ENCODE data around the gene CELA3A.
"Not testable (repeated sequence)": the region's sequence is repeated elsewhere in the genome, so short reads cannot be mapped to it uniquely, and the experiment has no call there.

Gene CELA3A

GRCh38 chr1:21961799-21962198, 39.7 kb upstream of the CELA3A start:
- DNase-seq (ENCODE audit: low spot score) = no peak
- TF ChIP-seq CTCF (IDR thresholded peaks at IDR 0.05; ENCODE audit: extremely low read depth, missing control alignments) = no peak

- peak; percentile 80 for DNase-seq (ENCODE audit: low spot score)
- TF ChIP-seq CTCF (IDR thresholded peaks at IDR 0.05; ENCODE audit: extremely low read depth, missing control alignments) = peak; percentile 81
These were observed 37.8 kb upstream of the CELA3A start for GRCh38 chr1:21963477-21964217.

- no peak for DNase-seq (ENCODE audit: low spot score)
- TF ChIP-seq CTCF (IDR thresholded peaks at IDR 0.05; ENCODE audit: extremely low read depth, missing control alignments) = no peak
These were observed 35.0 kb upstream of the CELA3A start for GRCh38 chr1:21966247-21967000.

DNA sequence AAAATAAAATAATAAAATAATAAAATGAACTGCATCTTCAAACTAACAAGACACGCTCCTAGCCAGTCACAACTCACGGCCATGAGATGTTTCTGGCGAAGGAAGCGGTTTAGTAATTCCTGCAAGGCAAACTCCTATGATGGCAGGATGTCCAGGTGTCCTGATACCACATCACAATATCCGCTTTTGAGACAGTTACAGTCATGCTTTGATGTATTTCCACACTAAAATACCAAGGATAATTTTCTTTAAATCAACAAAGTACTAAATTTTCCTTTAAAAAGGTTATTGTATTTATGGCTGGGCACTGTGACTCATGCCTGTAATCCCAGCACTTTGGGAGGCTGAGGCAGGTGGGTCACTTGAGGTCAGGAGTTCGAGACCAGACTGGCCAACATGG, 34.2 kb upstream of the CELA3A start:
- DNase-seq (ENCODE audit: low spot score) = not testable (repeated sequence)

DNA sequence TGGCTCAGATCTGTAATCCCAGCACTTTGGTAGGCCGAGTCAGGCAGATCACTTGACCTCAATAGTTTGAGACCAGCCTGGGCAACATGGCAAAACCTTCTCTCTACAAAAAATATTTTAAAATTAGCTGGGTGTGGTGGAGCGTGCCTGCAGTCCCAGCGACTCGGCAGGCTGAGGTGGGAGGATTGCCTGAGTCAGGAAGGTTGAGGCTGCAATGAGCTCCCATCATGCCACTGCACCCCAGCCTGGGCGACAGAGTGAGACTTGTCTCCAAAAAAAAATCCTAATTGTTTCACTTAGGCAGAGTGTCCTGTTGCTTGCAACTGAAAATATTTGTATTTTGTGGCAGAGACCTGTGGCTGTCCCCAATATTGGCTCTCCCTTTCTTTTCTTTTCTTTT, 32.4 kb upstream of the CELA3A start:
- DNase-seq (ENCODE audit: low spot score) = not testable (repeated sequence)

DNA sequence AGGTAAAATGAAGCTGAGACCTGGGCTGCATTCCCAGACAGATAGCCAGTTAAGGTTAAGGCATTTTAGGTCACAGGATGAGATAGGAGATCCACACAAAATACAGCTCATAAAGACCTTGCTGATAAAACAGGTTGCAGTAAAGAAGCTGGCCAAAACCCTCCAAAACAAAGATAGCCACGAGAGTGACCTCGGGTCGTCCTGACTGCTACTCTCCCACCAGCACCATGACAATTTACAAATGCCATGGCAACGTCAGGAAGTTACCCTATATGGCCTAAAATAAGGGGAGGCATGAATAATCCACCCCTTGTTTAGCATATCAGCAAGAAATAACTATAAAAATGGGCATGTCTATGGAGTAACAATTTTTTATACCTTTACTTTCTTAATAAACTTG, 30.9 kb upstream of the CELA3A start:
- DNase-seq (ENCODE audit: low spot score) = not testable (repeated sequence)

DNA sequence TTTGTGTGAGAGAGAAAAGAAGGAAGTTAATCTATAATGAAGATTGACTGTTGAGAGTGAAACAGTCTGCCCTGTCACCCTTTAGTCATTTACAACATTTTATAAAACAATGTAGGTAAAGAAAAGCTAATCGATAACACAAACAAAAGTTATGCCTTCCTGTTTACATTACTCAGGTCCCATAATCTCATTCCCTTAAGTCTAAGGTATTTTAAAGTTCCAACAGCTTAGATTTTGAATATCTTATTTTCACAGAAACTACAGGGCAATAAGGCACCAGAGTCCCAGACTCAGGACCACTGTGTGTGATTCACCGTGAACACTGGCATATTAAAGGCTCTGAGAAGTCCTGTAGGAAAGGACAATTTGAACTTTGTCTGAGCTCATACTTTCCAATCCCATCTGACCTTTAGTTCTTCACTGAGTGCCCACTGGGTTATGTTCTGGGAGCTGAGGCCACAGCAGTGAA, 28.4 kb upstream of the CELA3A start:
- DNase-seq (ENCODE audit: low spot score) = not testable (repeated sequence)

GRCh38 chr1:21973948-21974347, 27.5 kb upstream of the CELA3A start:
- not testable (repeated sequence) for DNase-seq (ENCODE audit: low spot score)

- not testable (repeated sequence) for DNase-seq (ENCODE audit: low spot score)
These were observed 26.8 kb upstream of the CELA3A start for GRCh38 chr1:21974699-21975098.

- DNase-seq (ENCODE audit: low spot score) = not testable (repeated sequence)
These were observed 26.2 kb upstream of the CELA3A start for GRCh38 chr1:21975296-21975695.

DNA sequence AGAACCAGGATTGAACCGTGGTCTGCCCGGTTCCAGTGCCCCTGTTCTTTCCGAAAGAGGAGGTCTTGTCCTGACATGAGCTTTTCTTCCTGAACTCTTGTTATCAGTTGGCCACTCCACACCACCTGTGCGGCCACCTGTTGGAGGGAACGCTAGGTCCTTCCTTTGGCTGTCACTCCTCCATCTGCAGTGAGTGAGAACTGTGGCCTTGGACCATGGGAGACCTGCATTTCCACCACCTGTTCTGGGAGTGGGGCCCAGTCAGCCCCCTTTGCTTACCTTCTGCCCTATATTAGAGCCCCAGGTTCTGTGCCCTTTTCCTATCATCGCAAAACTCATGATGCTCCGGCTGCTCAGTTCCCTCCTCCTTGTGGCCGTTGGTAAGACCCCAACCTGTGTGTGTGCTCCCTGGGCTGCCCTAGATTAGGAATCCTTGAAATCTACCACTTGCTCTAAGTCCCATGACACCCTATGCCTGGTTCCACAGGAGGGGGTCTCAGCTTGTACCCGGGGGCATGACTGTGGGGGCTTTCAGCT, 24.7 kb upstream of the CELA3A start, which contains the start of gene CELA3B:
Gene CELA3B (plus strand): TSS at position 320 of the 537 bp plus-strand sequence. CDS start 18 bp downstream, at position 338.
- not testable (repeated sequence) for DNase-seq (ENCODE audit: low spot score)

DNA sequence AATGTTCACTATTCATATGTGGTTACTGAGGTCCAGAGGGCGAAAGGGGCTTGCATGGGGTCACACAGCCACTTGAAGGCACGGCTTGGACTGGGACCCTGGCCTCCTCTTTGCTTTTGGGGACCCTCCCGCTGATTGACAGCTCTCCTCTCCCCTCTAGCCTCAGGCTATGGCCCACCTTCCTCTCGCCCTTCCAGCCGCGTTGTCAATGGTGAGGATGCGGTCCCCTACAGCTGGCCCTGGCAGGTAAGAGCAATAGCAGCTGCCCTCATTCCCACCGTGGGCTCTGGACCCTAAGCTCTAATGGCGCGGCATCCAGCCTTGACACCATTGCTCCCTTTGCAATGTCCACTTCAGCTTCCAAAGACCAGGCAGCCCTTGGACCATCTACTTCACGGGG, 23.2 kb upstream of the CELA3A start:
- DNase-seq (ENCODE audit: low spot score) = not testable (repeated sequence)

DNA sequence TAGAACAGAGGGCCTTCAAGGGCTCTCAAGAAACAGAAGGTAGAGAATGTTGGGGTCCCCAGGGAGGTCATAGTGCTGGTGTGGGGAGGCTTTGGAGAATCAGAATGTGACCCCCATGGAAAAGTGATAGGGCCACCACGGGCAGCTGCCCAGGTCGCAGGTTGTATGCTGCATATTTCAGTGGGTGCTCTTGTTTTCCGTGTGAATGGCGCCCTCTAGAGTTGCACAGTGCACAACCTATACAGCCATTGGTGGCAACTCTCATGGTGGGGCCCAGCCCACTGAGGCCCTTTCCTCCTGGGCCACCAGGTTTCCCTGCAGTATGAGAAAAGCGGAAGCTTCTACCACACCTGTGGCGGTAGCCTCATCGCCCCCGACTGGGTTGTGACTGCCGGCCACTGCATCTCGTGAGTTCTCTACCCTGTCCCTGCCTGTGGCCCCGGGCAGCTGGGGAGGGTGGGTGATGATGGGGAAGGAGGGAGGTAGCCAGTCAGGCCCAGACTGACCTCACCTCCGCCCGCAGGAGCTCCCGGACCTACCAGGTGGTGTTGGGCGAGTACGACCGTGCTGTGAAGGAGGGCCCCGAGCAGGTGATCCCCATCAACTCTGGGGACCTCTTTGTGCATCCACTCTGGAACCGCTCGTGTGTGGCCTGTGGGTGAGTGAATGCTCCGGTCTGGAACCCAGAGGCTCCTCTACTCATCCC, 20.8 kb upstream of the CELA3A start:
- DNase-seq (ENCODE audit: low spot score) = not testable (repeated sequence)

GRCh38 chr1:21981253-21981652, 20.2 kb upstream of the CELA3A start:
- not testable (repeated sequence) for DNase-seq (ENCODE audit: low spot score)

DNA sequence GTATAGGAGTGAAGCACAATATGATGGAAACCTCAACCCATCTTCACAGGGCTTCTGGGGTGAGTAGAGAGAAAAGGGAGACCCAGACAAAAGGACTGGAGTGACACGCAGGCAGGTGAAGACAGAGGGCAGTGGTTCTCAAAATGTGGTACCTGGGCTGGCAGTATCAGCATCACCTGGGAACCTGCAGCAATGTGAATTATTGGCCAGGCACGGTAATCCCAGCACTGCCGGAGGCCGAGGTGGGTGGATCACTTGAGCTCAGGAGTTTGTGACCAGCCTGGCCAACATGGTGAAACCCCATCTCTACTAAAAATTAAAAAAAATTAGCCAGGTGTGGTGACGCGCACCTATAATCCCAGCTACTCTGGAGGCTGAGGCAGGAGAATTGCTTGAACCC, 19.3 kb upstream of the CELA3A start:
- not testable (repeated sequence) for DNase-seq (ENCODE audit: low spot score)

- DNase-seq (ENCODE audit: low spot score) = not testable (repeated sequence)
These were observed 17.9 kb upstream of the CELA3A start for GRCh38 chr1:21983539-21983938.

GRCh38 chr1:21985893-21986292, 15.6 kb upstream of the CELA3A start:
- not testable (repeated sequence) for DNase-seq (ENCODE audit: low spot score)

Data from GM20000 (cell line).